GM18499 (cell line): ENCODE results near the gene GTPBP3.
A peak's percentile ranks its signal among the peaks of the same experiment; 100 is the strongest.

Source experiments
- ATAC-seq: cut with Tn5 transposase; IDR thresholded peaks from one replicate; pipeline ENCODE4 v1.9.1; 2021; ENCODE audit warnings: moderate number of reproducible peaks; ENCODE audit not compliant: insufficient read depth, unreplicated experiment

Gene GTPBP3

GRCh38 chr19:17378271-17378670 is 40.9 kb downstream of the GTPBP3 start:
- ATAC-seq, result no peak

DNA sequence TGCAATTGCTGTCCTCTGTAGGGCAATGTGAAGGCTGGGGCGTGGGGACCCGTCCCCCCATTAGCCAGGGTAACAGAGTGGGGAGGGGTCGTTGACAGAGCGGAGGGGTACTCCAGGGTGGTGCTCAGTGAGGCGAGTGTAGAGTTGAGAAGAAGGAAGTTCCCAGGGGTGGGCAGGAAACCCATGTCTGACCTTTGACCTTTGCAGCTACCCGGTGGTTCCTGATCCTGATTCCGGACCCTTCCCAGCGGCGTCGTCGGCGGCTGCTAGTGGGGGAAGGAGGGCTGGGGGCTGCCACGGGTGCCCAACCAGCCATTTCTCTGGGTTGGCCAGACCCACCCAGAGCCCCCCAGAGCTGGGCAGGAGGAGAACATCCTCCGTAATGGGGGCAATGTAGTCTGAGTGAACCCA is 41.9 kb downstream of the GTPBP3 start:
- ATAC-seq, result no peak

DNA sequence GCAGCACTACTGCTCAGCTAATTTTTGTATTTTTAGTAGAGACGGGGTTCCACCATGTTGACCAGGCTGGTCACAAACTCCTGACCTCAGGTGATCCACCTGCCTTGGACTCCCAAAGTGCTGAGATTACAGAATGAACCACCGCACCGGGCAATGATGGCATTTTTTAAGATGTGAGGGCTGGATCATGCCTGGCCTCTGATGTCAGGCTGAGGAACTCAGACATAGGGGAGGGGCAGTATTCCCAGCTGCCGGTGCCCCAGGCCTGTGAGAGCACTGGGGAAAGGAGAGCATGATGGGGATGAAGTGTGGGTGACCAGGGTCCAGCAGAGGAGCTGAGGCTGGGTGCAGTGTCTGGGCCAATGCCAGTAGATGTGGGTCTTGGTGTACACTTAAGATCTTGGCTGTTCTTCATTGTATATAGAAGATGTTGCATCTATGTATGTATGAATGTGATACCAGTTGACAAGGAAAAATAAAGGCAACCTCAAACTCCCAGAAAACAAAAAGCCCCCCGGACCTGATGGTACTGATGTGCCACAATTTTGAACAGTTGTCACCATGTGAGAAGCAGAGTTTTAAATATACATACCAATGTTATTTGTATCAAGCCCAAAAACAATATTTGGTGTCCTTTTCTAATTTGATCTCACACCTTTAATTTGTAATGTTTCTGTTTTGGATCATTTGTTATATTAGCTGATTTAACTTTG is 43.2 kb downstream of the GTPBP3 start:
- ATAC-seq, result no peak

GRCh38 chr19:17385878-17386611 is 48.7 kb downstream of the GTPBP3 start:
- no peak for ATAC-seq

GRCh38 chr19:17389288-17389687 is 51.9 kb downstream of the GTPBP3 start:
- ATAC-seq, result no peak

- no peak for ATAC-seq
Observed at GRCh38 chr19:17389957-17390664, 52.8 kb downstream of the GTPBP3 start.

DNA sequence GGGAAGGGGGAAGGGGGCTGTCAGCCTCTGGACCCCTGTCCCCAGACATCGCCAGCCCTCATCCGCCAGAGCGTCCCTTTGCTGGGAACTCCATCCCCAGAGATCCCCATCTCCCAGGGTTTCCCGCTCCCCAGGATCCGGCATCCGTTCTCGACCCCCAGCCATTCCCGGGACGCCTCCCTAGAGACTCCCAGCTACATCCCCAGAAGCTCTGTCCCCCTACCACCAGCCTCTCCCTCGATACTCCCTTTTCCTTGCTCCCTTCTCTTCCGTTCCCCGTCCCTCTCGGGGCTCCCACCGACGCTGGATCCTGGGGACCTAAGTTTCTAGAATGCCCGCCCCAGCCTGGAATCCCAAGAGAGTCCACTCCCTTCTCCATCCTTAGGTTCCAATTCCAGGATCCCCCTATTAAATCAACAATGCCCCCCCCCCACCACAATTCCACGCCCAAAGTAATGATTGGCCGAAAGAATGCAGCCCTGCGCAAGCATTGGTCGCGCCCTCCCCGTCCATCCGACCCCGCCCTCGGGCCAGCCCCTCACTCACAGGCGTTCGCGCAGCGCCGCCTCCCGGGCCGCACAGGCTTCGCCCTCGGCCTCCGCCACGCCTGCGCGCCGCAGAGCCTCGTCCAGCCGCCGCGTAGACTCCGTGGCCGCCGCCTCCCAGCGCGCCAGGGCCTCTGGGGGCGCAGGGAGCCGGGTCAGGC is 53.5 kb downstream of the GTPBP3 start:
- peak; percentile 52 for ATAC-seq

DNA sequence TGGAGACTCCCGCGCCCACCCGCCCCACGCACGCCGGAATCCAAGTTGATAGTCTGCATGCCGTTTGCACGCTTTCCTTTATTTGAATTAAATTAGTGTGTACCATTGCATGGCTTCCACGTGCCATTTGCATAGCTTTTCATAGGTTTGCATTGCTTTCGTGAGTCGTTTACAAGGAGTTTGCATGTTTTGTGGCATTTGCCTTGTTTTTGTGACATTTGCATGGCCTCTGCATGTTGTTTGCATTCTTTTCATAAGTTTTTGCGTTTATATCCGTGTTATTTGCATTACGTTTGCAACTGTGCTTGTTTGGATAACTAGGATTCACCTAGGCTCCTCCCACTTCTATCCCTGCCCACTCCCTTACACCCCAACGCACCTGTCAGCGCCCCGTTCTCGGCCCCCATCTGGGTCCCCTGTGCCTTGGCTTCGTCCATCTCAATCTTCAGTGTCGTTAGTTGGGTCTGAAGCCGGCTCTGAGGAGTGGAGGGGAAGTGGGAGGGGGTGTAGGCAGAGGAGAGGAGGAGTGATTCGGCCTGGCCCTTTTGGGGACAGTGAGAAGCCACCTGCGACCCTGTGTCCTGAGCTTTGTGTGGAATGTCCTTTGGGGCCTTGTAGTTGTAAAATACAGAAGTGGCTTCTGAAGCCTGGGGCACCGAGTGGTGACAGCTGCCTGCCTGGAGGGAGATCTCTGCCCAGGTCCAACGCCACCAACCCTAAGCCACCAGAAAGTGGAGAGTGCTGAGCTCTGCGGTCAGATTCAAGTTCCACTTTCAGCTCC is 54.2 kb downstream of the GTPBP3 start:
- no peak for ATAC-seq
